Gastrocnemius medialis (tissue), 4 donors: ENCODE measurements around the gene ORC4. TPM values are rescaled to one million over a fixed set of nuclear protein-coding genes. Genes with fewer than 3 reads are reported as not detected.

Experiments used
- ATAC-seq, 2 donors: fragments of 150-250 bp; one replicate each; pipeline ENCODE4 v1.9.1; 2016
- DNase-seq, 2 donors: peaks; one replicate each; pipeline ENCODE4 v3.0.0-alpha.2; 2019
- H3K27ac ChIP-seq, 4 donors: fragments of 200-600 bp; sonication (generic); 1 replicate in 1 of 4; 2 replicates in 3 of 4; pipeline ENCODE4 v1.5.1; 2016 to 2018; ENCODE audit warnings: mild to moderate bottlenecking in 2 of 4, moderate library complexity in 1 of 4
- H3K27me3 ChIP-seq, 3 donors: fragments of 200-600 bp; sonication (generic) in 2 of 3; 1 replicate in 1 of 3; 2 replicates in 2 of 3; pipeline versions ENCODE4 v1.5.1 to v1.6.0; 2016 to 2019; ENCODE audit warnings: mild to moderate bottlenecking in 1 of 3, moderate library complexity in 1 of 3
- H3K36me3 ChIP-seq, 2 donors: fragments of 200-600 bp; sonication (generic) in 1 of 2; one replicate each; pipeline ENCODE4 v1.5.1; 2017 to 2018
- H3K4me1 ChIP-seq, 2 donors: fragments of 200-600 bp; sonication (generic) in 1 of 2; one replicate each; pipeline ENCODE4 v1.5.1; 2016 to 2017; ENCODE audit warnings: mild to moderate bottlenecking in 2 of 2
- H3K4me3 ChIP-seq, 4 donors: fragments of 200-600 bp; sonication (generic) in 3 of 4; 1 replicate in 1 of 4; 2 replicates in 3 of 4; pipeline ENCODE4 v1.5.1; 2016 to 2019; ENCODE audit warnings: mild to moderate bottlenecking in 2 of 4
- H3K9me3 ChIP-seq, 3 donors: fragments of 200-600 bp; sonication (generic) in 2 of 3; 1 replicate in 1 of 3; 2 replicates in 2 of 3; pipeline ENCODE4 v1.5.1; 2016 to 2019
- POLR2A ChIP-seq, 2 donors: fragments of 450-650 bp; IDR thresholded peaks; one replicate each; pipeline ENCODE4 v1.6.1; 2017; ENCODE audit warnings: antibody characterized with exemption in 2 of 2, mild to moderate bottlenecking in 2 of 2, moderate library complexity in 2 of 2
- in situ Hi-C, 4 donors: fragments of 200-750 bp; cut with MboI; loops; one replicate each; pipeline versions ENCODE4 v1.15.0 to v1.8.0; 2017; ENCODE audit warnings: low sequenced_read_pairs in 4 of 4
- intact Hi-C: fragments of 100-400 bp; cut with DNase I; formaldehyde crosslinking; loops from one replicate; pipeline ENCODE4 v1.15.1; 2023; ENCODE audit warnings: low total_unique reads
- total RNA-seq, 4 donors: library from RNA; depleted of rRNA; stranded (reverse); fragments of >200 nt; gene quantifications; one replicate each; pipeline versions ENCODE4 v1.1.0 to v1.2.3, GENCODE V29; 2016
- TF ChIP-seq, protein P1 (sequence below), 5 experiments: fragments of 450-650 bp in 3 of 5; fragments of 200-600 bp in 2 of 5; sonication (generic) in 2 of 5; IDR thresholded peaks in 4 of 5; conservative IDR thresholded peaks in 1 of 5; 1 replicate in 4 of 5; 2 replicates in 1 of 5; pipeline ENCODE4 v1.5.1; 2016 to 2019; ENCODE audit warnings: antibody characterized with exemption in 5 of 5, mild to moderate bottlenecking in 3 of 5, moderate library complexity in 3 of 5

ORC4 gene
- total RNA-seq, 4 donors from 2014 or later = 34.8 to 51.8 (median 43.1) TPM

DNA sequence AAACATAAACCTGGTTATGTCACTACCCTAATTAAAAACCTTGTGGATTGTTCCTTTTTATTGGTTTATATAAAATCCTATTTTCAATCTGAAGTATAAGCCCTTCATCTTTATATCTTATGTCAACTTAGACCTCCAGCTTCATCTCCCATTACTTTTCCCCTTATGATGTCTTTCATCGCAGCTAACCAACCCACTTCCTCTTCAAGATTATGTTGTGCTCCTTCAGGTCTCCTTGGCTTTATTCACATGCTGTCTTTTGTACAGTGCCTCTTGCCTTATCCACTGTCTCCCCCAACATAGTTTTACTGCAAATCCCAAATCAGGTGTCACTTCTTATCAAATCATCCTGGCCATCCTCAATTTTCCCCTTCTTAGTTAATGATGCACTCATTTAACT, 26.3 kb upstream of the ORC4 start:
- in situ Hi-C loops = no loop called here
- intact Hi-C loops = no loop called here

DNA sequence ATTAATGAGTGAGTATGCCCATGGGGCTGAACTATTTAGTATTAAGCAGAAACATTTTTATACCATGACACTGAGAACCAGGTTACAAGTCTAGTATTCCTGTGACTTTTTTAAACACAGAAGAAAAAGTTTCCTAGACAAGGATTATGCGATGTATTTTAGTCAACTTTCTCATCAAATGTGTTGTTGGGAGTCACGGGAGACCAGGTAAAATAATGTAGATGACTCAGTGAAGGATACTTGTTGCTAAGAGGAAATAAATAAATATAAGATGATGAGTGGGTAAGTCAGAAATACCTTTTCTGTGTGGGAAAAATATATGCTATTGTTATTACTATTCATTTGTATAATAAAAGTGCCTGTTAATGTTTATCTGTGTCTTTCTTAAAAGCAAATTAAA, 23.8 kb upstream of the ORC4 start:
- H3K4me1 ChIP-seq = peaks cover 0 to 11% of the 10 kb centered on the region in 2 donors
- no peak for TF ChIP-seq POLR2A (IDR thresholded peaks at IDR 0.05)
- TF ChIP-seq, protein P1, sequence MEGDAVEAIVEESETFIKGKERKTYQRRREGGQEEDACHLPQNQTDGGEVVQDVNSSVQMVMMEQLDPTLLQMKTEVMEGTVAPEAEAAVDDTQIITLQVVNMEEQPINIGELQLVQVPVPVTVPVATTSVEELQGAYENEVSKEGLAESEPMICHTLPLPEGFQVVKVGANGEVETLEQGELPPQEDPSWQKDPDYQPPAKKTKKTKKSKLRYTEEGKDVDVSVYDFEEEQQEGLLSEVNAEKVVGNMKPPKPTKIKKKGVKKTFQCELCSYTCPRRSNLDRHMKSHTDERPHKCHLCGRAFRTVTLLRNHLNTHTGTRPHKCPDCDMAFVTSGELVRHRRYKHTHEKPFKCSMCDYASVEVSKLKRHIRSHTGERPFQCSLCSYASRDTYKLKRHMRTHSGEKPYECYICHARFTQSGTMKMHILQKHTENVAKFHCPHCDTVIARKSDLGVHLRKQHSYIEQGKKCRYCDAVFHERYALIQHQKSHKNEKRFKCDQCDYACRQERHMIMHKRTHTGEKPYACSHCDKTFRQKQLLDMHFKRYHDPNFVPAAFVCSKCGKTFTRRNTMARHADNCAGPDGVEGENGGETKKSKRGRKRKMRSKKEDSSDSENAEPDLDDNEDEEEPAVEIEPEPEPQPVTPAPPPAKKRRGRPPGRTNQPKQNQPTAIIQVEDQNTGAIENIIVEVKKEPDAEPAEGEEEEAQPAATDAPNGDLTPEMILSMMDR (IDR thresholded peaks at IDR 0.05 in 4 of 5, conservative IDR thresholded peaks at IDR 0.05 in 1 of 5) = no peak
- intact Hi-C loops = no loop called here
- no peak for ATAC-seq
- no peaks in the 10 kb centered on the region for H3K36me3 ChIP-seq
- H3K27ac ChIP-seq = no peak overlapping the region
- H3K4me3 ChIP-seq = no peak overlapping the region
- no peaks in the 10 kb centered on the region for H3K9me3 ChIP-seq
- in situ Hi-C loops = no loop called here
- no peak for DNase-seq
- no peaks in the 10 kb centered on the region for H3K27me3 ChIP-seq

More for the DNA sequence above, 26.3 kb upstream of the ORC4 start:
- ATAC-seq = no peak
- Histone ChIP-seq H3K36me3 (no peaks in the 10 kb centered on the region), H3K9me3 (no peaks in the 10 kb centered on the region), H3K4me1 (peaks cover 0 to 16% of the 10 kb centered on the region in 2 donors), H3K4me3 (no peak overlapping the region), H3K27me3 (no peaks in the 10 kb centered on the region), H3K27ac (no peak overlapping the region)
- TF ChIP-seq, protein P1 (IDR thresholded peaks at IDR 0.05 in 4 of 5, conservative IDR thresholded peaks at IDR 0.05 in 1 of 5) = no peak
- TF ChIP-seq POLR2A (IDR thresholded peaks at IDR 0.05) = no peak
- no peak for DNase-seq

DNA sequence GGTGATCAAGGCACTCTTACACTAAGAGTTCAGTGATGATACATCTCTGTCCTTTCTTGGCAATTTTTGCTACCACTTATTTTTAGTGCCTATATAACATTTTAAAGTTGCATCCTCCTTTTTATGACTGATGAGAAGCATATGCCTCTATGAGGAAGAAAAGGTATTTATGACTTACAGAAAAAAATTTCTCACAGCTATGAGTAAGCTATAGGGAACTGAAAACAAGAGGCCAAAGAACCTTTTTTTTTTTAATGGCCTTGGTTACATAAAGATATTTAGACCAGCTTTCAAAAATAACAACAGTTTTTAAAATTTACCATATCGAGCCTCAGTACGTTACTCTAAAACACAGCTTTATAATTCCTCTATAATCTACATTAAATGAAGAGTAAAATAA, 21.7 kb upstream of the ORC4 start:
- no peak for TF ChIP-seq POLR2A (IDR thresholded peaks at IDR 0.05)
- TF ChIP-seq, protein P1 (IDR thresholded peaks at IDR 0.05 in 4 of 5, conservative IDR thresholded peaks at IDR 0.05 in 1 of 5) = no peak
- Histone ChIP-seq H3K9me3 (no peaks in the 10 kb centered on the region), H3K36me3 (no peaks in the 10 kb centered on the region), H3K27ac (no peak overlapping the region), H3K27me3 (no peaks in the 10 kb centered on the region), H3K4me1 (peaks cover 11 to 20% of the 10 kb centered on the region in 2 donors), H3K4me3 (no peak overlapping the region)
- no peak for ATAC-seq
- DNase-seq = no peak
- in situ Hi-C loops (no loop called here), intact Hi-C loops (no loop called here)

DNA sequence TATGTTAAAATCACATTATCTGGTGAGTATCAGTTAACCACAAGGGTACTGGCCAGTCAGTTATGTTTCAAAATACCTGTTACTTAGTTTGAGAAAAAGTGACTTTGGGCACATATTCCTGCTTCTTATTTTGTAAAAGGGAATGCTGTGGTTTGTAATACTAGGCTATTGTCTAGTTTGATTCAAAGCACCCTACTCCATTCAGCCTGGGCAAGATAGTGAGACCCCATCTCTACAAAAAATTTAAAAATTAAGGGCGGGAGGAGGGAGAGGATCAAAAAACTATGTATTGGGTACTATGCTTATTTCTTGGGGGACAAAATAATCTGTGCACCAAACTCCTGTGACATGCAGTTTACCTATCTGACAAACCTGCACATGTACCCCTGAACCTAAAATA, 19.2 kb upstream of the ORC4 start:
- Histone ChIP-seq H3K4me3 (no peak overlapping the region), H3K36me3 (no peaks in the 10 kb centered on the region), H3K27ac (no peak overlapping the region), H3K4me1 (peaks cover 11 to 30% of the 10 kb centered on the region in 2 donors), H3K9me3 (no peaks in the 10 kb centered on the region), H3K27me3 (no peaks in the 10 kb centered on the region)
- TF ChIP-seq, protein P1 (IDR thresholded peaks at IDR 0.05 in 4 of 5, conservative IDR thresholded peaks at IDR 0.05 in 1 of 5) = no peak
- TF ChIP-seq POLR2A (IDR thresholded peaks at IDR 0.05) = no peak
- intact Hi-C loops (no loop called here), in situ Hi-C loops (no loop called here)
- ATAC-seq = no peak
- no peak for DNase-seq

DNA sequence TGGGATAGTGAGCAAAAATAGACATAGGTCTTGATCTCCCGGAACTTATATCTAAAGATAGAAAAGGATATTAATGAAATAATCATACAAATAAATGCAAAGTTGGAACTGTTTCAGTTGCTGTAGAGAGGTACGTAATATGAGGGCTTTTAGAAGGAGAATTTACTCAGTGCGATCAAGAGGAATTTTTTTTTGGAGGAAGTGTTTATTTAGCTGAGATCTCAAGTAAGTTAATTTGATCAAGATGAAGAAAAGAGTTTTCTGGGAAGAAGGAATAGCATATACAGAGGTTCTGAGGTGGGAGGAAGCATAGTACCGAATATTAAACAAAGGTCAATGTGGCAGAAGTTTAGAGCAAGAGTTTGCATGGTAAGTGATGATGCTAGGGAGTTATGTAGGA, 11.7 kb upstream of the ORC4 start:
- no peak overlapping the region for H3K27ac ChIP-seq
- TF ChIP-seq, protein P1 (IDR thresholded peaks at IDR 0.05 in 4 of 5, conservative IDR thresholded peaks at IDR 0.05 in 1 of 5) = no peak
- TF ChIP-seq POLR2A (IDR thresholded peaks at IDR 0.05) = no peak
- intact Hi-C loops = no loop called here
- no peak for DNase-seq
- in situ Hi-C loops = no loop called here
- ATAC-seq = no peak
- peaks cover 6 to 22% of the 10 kb centered on the region in 2 donors for H3K4me1 ChIP-seq
- H3K9me3 ChIP-seq = no peaks in the 10 kb centered on the region
- no peak overlapping the region for H3K4me3 ChIP-seq
- H3K36me3 ChIP-seq = no peaks in the 10 kb centered on the region
- no peaks in the 10 kb centered on the region for H3K27me3 ChIP-seq
